Duodenal mucosa (tissue), 2 donors: ENCODE measurements around the gene SLC25A21.

Experiments
- H3K27ac ChIP-seq: one replicate; pipeline ENCODE4 v1.7.0; 2013; ENCODE audit warnings: low read depth, low read length
- H3K27me3 ChIP-seq, 2 donors: one replicate each; pipeline ENCODE4 v1.7.0; 2013; ENCODE audit warnings: low read length in 2 of 2, control low read depth in 1 of 2; ENCODE audit not compliant: insufficient read depth in 2 of 2, control insufficient read depth in 1 of 2
- H3K36me3 ChIP-seq, 2 donors: one replicate each; pipeline ENCODE4 v1.7.0; 2013; ENCODE audit warnings: low read length in 2 of 2, control low read depth in 1 of 2; ENCODE audit not compliant: insufficient read depth in 2 of 2, control insufficient read depth in 1 of 2
- H3K4me1 ChIP-seq, 2 donors: one replicate each; pipeline ENCODE4 v1.7.0; 2013; ENCODE audit warnings: low read length in 2 of 2, control low read depth in 1 of 2; ENCODE audit not compliant: insufficient read depth in 2 of 2, control insufficient read depth in 1 of 2
- H3K4me3 ChIP-seq, 2 donors: one replicate each; pipeline ENCODE4 v1.7.0; 2013; ENCODE audit warnings: low read length in 2 of 2, low read depth in 1 of 2
- H3K9ac ChIP-seq, 2 donors: one replicate each; pipeline ENCODE4 v1.7.0; 2013; ENCODE audit warnings: low read length in 2 of 2, low read depth in 1 of 2
- H3K9me3 ChIP-seq, 2 donors: one replicate each; pipeline ENCODE4 v1.7.0; 2013; ENCODE audit warnings: low read length in 2 of 2, control low read depth in 1 of 2; ENCODE audit not compliant: control insufficient read depth in 1 of 2

Gene SLC25A21

DNA sequence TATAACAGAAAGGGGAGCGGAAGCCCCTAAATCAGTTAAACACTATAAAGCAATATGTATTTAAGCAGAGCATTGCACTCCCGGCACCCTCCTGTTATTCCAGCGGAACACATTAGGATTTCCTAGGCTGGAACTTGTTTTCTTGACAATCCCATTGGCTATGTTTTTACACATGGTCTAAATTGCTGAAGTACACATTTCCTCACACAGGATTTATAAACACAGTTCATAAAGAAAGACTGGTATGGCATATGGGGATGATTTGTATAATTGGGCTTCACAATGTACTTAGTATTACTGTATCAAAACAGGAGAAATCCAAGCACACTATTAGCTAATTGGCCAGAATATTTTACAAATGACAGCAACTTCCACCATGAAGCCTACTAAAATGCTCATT lies 487.5 kb downstream of the SLC25A21 start:
- no peaks in the 10 kb centered on the region for H3K9me3 ChIP-seq
- no peak overlapping the region for H3K4me3 ChIP-seq
- H3K27me3 ChIP-seq, result no peaks in the 10 kb centered on the region
- no peaks in the 10 kb centered on the region for H3K36me3 ChIP-seq
- H3K4me1 ChIP-seq, result no peaks in the 10 kb centered on the region
- H3K27ac ChIP-seq, result no peak overlapping the region
- H3K9ac ChIP-seq, result no peak overlapping the region

DNA sequence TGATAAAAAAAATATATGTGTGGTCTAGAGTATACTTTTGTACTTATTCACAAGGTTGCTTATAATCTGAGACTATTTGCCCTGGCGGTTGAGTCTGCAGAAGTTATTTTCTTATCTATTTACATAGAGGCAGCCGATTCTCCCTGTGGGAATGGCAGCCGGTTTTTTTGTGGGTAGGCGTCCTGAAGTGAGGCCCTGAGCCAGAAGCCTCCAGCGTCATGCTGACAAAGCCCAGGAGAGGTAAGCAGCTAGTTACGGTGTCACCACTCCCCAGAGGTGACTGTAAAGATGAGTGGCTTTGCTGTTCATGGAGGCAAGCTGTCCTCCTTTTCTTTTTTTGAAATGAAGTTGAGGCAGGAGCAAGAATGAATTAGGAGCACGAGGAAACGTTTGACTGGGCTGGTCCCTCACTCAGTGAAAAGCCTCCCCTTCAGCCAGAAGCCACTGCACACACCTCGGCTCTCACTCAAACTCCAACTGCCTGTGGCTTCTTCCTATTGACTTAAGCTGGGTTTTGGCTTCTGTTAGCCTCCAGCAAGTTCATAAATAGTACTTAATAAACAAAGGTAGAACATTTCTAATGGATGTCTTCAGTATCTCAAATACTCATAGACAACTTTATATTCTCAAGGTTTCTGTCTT lies 489.2 kb downstream of the SLC25A21 start:
- Histone ChIP-seq H3K36me3 (no peaks in the 10 kb centered on the region), H3K9me3 (no peaks in the 10 kb centered on the region), H3K9ac (no peak overlapping the region), H3K4me3 (no peak overlapping the region), H3K4me1 (no peaks in the 10 kb centered on the region), H3K27ac (no peak overlapping the region), H3K27me3 (no peaks in the 10 kb centered on the region)

DNA sequence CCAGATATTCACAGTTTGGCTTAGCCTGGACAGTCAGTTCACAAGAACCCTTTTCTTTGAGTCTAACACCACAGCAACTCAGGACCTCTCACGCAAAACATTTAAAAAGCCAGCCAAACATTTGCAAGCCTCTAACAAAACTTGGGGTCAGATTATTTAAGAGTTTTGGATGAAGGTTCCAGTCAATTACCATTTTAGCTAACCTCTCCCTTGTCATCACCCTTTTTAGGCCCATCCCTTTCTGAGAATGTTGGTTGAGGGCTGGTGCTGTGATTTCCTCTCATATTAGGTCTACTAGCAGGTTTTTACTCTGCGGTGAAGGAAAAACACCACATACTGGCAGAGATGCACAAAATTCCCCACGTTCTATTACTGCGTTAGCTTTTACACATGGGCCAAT lies 490.1 kb downstream of the SLC25A21 start:
- H3K27me3 ChIP-seq, result no peaks in the 10 kb centered on the region
- no peak overlapping the region for H3K27ac ChIP-seq
- H3K4me1 ChIP-seq, result no peaks in the 10 kb centered on the region
- no peak overlapping the region for H3K9ac ChIP-seq
- no peaks in the 10 kb centered on the region for H3K36me3 ChIP-seq
- H3K9me3 ChIP-seq, result no peaks in the 10 kb centered on the region
- no peak overlapping the region for H3K4me3 ChIP-seq

DNA sequence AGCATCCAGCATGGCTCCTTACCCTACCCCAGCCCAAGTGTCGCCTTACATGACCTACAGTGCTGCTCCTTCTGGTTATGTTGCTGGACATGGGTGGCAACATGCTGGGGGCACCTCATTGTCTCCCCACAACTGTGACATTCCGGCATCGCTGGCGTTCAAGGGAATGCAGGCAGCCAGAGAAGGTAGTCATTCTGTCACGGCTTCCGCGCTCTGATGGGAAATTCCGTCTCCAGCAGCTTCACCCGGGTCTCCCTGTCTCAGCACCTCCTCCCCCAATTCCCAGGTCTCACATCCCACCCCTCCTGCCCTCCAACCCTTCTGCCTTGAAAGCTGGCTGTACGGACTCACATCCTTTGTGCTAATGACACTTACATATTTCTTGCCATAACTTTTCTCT lies 496.2 kb downstream of the SLC25A21 start:
- Histone ChIP-seq H3K27me3 (peaks cover 0 to 17% of the 10 kb centered on the region in 2 donors), H3K36me3 (no peaks in the 10 kb centered on the region), H3K9ac (no peak overlapping the region), H3K27ac (no peak overlapping the region), H3K9me3 (no peaks in the 10 kb centered on the region), H3K4me1 (no peaks in the 10 kb centered on the region), H3K4me3 (no peak overlapping the region)

DNA sequence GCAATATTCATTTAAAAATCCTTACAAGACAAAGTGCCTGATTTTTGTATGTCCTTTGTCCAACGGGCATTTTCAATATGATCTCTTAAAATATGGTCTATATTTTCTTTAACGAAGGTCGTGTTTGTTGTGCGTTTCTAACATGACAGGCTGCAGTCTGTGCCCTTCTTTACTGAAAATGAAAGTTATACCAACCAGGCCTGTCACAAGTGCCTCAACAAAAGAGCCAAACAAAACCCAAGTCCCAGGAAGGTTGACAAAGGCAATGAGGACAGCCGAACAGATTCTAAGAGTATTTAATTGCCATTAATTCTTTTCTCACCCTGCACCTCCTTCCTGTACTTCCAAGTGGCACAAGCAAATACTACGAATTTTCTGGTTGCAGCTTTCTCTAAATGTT lies 496.8 kb downstream of the SLC25A21 start:
- Histone ChIP-seq H3K4me1 (no peaks in the 10 kb centered on the region), H3K9me3 (no peaks in the 10 kb centered on the region), H3K36me3 (no peaks in the 10 kb centered on the region), H3K4me3 (no peak overlapping the region), H3K9ac (no peak overlapping the region), H3K27me3 (peaks cover 0 to 18% of the 10 kb centered on the region in 2 donors), H3K27ac (no peak overlapping the region)

DNA sequence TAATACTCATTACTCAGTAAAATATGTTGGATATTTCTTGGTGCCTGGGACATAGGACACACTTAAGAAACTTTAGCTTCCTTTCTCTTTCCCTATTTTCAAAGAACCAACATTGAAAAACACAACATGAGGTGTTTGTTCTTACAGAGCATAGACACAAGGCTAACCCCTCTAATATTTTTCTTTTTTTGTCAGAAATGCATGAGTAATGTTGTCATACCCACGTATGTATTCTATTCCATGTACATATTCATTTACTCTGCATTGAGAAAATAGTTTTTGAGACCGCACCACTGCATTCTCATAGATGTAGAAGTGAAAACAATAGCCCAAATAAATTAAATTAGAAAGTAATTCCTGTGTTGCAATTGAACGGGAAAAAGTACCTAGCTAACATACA lies 497.7 kb downstream of the SLC25A21 start:
- Histone ChIP-seq H3K9me3 (no peaks in the 10 kb centered on the region), H3K27ac (no peak overlapping the region), H3K27me3 (peaks cover 0 to 21% of the 10 kb centered on the region in 2 donors), H3K36me3 (no peaks in the 10 kb centered on the region), H3K4me1 (no peaks in the 10 kb centered on the region), H3K9ac (no peak overlapping the region), H3K4me3 (no peak overlapping the region)

DNA sequence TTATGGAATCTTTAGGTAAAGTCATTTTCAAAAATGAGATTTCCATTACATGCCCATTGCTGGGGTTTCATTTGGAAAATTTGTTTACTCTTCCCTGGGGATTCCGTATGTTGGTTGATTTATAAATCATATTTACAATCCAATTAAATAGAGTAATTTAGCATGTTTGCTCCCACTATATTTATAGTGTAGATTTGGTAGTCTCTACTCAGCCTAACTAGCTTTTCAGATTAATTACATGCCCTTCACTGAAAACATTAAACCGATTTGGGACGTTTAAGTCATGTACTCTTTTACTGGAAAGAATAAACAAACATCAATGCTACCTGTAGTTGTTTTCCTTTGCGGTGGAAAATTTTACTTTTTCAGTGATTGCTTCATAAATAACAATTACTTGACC lies 500.3 kb downstream of the SLC25A21 start:
- Histone ChIP-seq H3K27ac (no peak overlapping the region), H3K36me3 (no peaks in the 10 kb centered on the region), H3K9ac (no peak overlapping the region), H3K27me3 (peaks cover 8 to 40% of the 10 kb centered on the region in 2 donors), H3K9me3 (no peaks in the 10 kb centered on the region), H3K4me3 (no peak overlapping the region), H3K4me1 (no peaks in the 10 kb centered on the region)

DNA sequence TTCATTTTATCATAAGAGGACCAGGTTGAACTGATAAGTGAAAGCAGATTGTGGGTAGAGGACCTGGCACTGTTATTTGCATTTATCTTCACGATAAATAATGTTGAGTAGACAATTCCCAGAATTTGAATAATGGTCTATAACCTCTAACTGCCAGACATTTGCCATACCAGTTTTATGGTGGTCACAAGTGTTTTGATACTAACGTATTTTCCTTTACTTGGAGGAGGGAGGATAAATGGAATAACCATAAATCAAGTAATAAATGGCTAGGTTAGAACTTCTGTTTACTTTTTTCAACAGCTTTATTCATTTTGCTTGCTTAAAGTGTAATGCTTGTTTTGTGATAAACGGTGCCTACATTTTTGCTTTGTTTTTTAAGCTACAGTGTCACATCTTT lies 501.3 kb downstream of the SLC25A21 start:
- peaks cover 18 to 49% of the 10 kb centered on the region in 2 donors for H3K27me3 ChIP-seq
- no peaks in the 10 kb centered on the region for H3K9me3 ChIP-seq
- no peak overlapping the region for H3K4me3 ChIP-seq
- H3K27ac ChIP-seq, result no peak overlapping the region
- peaks cover 0 to 3% of the 10 kb centered on the region in 2 donors for H3K4me1 ChIP-seq
- no peaks in the 10 kb centered on the region for H3K36me3 ChIP-seq
- H3K9ac ChIP-seq, result no peak overlapping the region

DNA sequence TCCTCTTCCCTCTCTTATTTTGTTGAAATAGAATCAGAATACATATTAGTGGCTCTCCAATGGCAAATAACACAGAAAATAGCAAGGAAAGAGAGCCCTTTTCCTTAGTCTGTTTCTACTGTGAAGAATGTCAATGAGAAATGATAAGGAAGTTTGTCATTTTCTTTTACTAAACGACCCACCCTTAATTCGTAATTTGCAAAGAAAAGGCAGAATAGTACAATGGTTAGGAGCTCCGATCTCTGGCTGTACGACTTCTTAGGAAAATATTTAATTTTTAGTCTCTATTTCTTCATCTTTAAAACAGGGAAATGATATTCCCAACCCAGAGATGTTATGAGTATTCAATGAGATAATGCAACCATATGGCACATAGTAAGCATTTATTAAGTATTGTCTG lies 504.7 kb downstream of the SLC25A21 start:
- Histone ChIP-seq H3K4me1 (peaks cover 14 to 17% of the 10 kb centered on the region in 2 donors), H3K9ac (no peak overlapping the region), H3K27ac (no peak overlapping the region), H3K36me3 (no peaks in the 10 kb centered on the region), H3K27me3 (peaks cover 49 to 78% of the 10 kb centered on the region in 2 donors), H3K4me3 (no peak overlapping the region), H3K9me3 (no peaks in the 10 kb centered on the region)

DNA sequence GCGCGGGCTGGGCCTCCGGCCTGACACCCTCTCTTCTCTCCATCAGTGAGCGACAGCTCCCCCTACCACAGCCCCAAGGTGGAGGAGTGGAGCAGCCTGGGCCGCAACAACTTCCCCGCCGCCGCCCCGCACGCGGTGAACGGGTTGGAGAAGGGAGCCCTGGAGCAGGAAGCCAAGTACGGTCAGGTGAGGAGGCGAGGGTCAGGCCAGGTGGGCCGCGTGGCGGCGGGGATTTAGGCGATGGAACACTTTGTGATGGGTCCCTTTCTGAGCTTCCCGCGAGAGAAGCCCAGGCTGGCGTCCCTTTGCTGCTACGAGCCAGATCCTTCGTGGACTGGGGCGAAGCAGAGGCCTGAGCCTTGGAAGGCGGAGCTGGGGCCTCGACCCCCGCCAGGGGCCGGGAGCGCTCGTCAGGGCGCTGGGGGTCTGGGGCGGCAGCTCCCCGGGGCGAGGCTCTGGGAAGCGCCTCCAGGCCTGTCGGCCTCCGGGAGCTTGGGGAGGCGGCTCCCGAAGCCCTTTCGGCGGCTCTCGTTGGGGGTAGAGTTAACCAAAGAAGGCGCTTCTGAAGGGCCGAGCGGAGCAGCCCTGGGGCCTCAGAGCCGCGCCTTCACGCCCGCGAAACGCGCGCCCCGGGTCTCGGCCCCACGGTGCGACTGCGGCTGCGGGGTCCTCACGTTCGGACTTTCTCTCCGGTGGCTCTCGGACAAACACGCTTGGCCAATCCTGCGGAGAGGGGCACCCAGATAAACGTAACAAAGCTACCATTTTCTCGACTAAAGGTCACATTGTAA lies 505.8 kb downstream of the SLC25A21 start:
- Histone ChIP-seq H3K9ac (no peak overlapping the region), H3K4me1 (peaks cover 19 to 26% of the 10 kb centered on the region in 2 donors), H3K36me3 (no peaks in the 10 kb centered on the region), H3K27me3 (peaks cover 57 to 81% of the 10 kb centered on the region in 2 donors), H3K27ac (no peak overlapping the region), H3K4me3 (no peak overlapping the region), H3K9me3 (no peaks in the 10 kb centered on the region)
